ENCODE results near the gene GLOD5.

GRCh38 chrX:48781705-48782104 lies 20.2 kb downstream of the GLOD5 start:
- TF ChIP-seq, protein P1, sequence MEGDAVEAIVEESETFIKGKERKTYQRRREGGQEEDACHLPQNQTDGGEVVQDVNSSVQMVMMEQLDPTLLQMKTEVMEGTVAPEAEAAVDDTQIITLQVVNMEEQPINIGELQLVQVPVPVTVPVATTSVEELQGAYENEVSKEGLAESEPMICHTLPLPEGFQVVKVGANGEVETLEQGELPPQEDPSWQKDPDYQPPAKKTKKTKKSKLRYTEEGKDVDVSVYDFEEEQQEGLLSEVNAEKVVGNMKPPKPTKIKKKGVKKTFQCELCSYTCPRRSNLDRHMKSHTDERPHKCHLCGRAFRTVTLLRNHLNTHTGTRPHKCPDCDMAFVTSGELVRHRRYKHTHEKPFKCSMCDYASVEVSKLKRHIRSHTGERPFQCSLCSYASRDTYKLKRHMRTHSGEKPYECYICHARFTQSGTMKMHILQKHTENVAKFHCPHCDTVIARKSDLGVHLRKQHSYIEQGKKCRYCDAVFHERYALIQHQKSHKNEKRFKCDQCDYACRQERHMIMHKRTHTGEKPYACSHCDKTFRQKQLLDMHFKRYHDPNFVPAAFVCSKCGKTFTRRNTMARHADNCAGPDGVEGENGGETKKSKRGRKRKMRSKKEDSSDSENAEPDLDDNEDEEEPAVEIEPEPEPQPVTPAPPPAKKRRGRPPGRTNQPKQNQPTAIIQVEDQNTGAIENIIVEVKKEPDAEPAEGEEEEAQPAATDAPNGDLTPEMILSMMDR (IDR thresholded peaks at IDR 0.05; ENCODE audit: insufficient read depth, low read length), result no peak
- TF ChIP-seq, protein P2, sequence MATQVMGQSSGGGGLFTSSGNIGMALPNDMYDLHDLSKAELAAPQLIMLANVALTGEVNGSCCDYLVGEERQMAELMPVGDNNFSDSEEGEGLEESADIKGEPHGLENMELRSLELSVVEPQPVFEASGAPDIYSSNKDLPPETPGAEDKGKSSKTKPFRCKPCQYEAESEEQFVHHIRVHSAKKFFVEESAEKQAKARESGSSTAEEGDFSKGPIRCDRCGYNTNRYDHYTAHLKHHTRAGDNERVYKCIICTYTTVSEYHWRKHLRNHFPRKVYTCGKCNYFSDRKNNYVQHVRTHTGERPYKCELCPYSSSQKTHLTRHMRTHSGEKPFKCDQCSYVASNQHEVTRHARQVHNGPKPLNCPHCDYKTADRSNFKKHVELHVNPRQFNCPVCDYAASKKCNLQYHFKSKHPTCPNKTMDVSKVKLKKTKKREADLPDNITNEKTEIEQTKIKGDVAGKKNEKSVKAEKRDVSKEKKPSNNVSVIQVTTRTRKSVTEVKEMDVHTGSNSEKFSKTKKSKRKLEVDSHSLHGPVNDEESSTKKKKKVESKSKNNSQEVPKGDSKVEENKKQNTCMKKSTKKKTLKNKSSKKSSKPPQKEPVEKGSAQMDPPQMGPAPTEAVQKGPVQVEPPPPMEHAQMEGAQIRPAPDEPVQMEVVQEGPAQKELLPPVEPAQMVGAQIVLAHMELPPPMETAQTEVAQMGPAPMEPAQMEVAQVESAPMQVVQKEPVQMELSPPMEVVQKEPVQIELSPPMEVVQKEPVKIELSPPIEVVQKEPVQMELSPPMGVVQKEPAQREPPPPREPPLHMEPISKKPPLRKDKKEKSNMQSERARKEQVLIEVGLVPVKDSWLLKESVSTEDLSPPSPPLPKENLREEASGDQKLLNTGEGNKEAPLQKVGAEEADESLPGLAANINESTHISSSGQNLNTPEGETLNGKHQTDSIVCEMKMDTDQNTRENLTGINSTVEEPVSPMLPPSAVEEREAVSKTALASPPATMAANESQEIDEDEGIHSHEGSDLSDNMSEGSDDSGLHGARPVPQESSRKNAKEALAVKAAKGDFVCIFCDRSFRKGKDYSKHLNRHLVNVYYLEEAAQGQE (IDR thresholded peaks at IDR 0.05; ENCODE audit: insufficient replicate concordance, low read depth), result no peak
- TF ChIP-seq POLR2AphosphoS5 (IDR thresholded peaks at IDR 0.05; ENCODE audit: low read depth) (no peak), SPI1 (IDR thresholded peaks at IDR 0.05; ENCODE audit: borderline replicate concordance, low read depth) (no peak), GABPA (IDR thresholded peaks at IDR 0.05; ENCODE audit: low read depth) (no peak)

Measured in HL-60 (cell line).